ENCODE data around the gene KIF5A. TPM values are rescaled to one million over a fixed set of nuclear protein-coding genes. Genes with fewer than 3 reads are reported as not detected.

KIF5A gene
- total and polyA plus RNA-seq, 2 of the 4 experiments (the other 2 are of a cell fraction): 0.15 to 0.18 TPM

- no peaks in the 10 kb centered on the region for H3K36me3 ChIP-seq (ENCODE audit: control insufficient read depth, insufficient read depth, low read length)
- H2BK120ac ChIP-seq (ENCODE audit: low read depth, low read length): no peak overlapping the region
- H3K9ac ChIP-seq (ENCODE audit: low read depth, low read length): no peak overlapping the region
- no peak overlapping the region for H4K5ac ChIP-seq (ENCODE audit: low read depth, low read length)
- no peak overlapping the region for H3K4ac ChIP-seq (ENCODE audit: low read depth, low read length)
- H4K20me1 ChIP-seq (ENCODE audit: insufficient read depth, low read length): no peaks in the 10 kb centered on the region
- H3K4me3 ChIP-seq (ENCODE audit: insufficient read depth, low read depth, low read length): no peak overlapping the region
- ChIA-PET POLR2A (ENCODE audit: unreplicated experiment) (interaction anchor here (0.6 kb wide), 1 partner anchor 56 kb away, joined by 3 read pairs; no protein-coding TSS in a partner anchor), CTCF (interaction anchor here (0.7 to 2.0 kb wide), 4 partner anchors 10 to 49 kb away, joined by 3 to 11 read pairs (median 6); partner anchors contain the start of gene B4GALNT1)
- H3K18ac ChIP-seq (ENCODE audit: low read depth, low read length): no peak overlapping the region
- no peaks in the 10 kb centered on the region for H3K79me1 ChIP-seq (ENCODE audit: low read depth in 1 of 2, low read length in 2 of 2)
- intact Hi-C loops (cut with micrococcal nuclease): loop anchor here (5.0 kb wide), 1 partner anchor 153 kb away; the partner anchor contains the start of gene AGAP2
- ATAC-seq (ENCODE audit: low read depth) (no peak), DNase-seq (no peak)
- H3K9me1 ChIP-seq (ENCODE audit: insufficient read depth, low read length): no peaks in the 10 kb centered on the region
- no peak overlapping the region for H4K91ac ChIP-seq (ENCODE audit: insufficient read depth, low read depth, low read length)
- H2BK15ac ChIP-seq (ENCODE audit: low read depth, low read length): no peak overlapping the region
- no peak overlapping the region for H2AK9ac ChIP-seq (replicated peaks; ENCODE audit: low read depth, low read length, poor library complexity)
- no peak overlapping the region for H2AFZ ChIP-seq (replicated peaks; ENCODE audit: low read length, poor library complexity)
- no peak for TF ChIP-seq MAFK (IDR thresholded peaks at IDR 0.05; ENCODE audit: low read depth, low read length)
- no peak for TF ChIP-seq RCOR1 (IDR thresholded peaks at IDR 0.05; ENCODE audit: insufficient replicate concordance, low read length)
- TF ChIP-seq RFX5 (IDR thresholded peaks at IDR 0.05; ENCODE audit: low read depth, low read length): no peak
- no peak for TF ChIP-seq MXI1 (IDR thresholded peaks at IDR 0.05; ENCODE audit: borderline replicate concordance, low read depth, low read length)
- TF ChIP-seq POLR2A (IDR thresholded peaks at IDR 0.05; ENCODE audit: low read depth, low read length): no peak
- TF ChIP-seq ELK1 (IDR thresholded peaks at IDR 0.05; ENCODE audit: borderline replicate concordance, low read depth, low read length): no peak
- TF ChIP-seq NFE2L2 (IDR thresholded peaks at IDR 0.05; ENCODE audit: low read depth, low read length): no peak
- TF ChIP-seq FOS (IDR thresholded peaks at IDR 0.05; ENCODE audit: low read depth, low read length): no peak
- TF ChIP-seq CEBPB (IDR thresholded peaks at IDR 0.05; ENCODE audit: low read depth, low read length): no peak
- no peak for TF ChIP-seq CTCF (conservative IDR thresholded peaks at IDR 0.05; ENCODE audit: low read depth, low read length)
- no peak for TF ChIP-seq BHLHE40 (IDR thresholded peaks at IDR 0.05; ENCODE audit: low read depth, low read length)
- TF ChIP-seq RAD21 (IDR thresholded peaks at IDR 0.05; ENCODE audit: low read length): no peak
- TF ChIP-seq MAZ (IDR thresholded peaks at IDR 0.05; ENCODE audit: borderline replicate concordance, low read depth, low read length): no peak
- TF ChIP-seq CHD1 (IDR thresholded peaks at IDR 0.05; ENCODE audit: low read depth, low read length): no peak
- no peak for TF ChIP-seq SMC3 (IDR thresholded peaks at IDR 0.05; ENCODE audit: low read depth, low read length)
- TF ChIP-seq USF2 (IDR thresholded peaks at IDR 0.05; ENCODE audit: low read depth, low read length): no peak
- in situ Hi-C loops (cut with MboI; ENCODE audit: low sequenced_read_pairs): loop anchor here (5.0 to 10.0 kb wide), 2 partner anchors 38 to 150 kb away; partner anchors contain the start of gene AGAP2
- H3K27ac ChIP-seq (ENCODE audit: insufficient read depth, low read length): no peak overlapping the region
- H4K8ac ChIP-seq (ENCODE audit: low read depth in 2 of 2, low read length in 2 of 2): no peak overlapping the region
- H3K23ac ChIP-seq (ENCODE audit: low read depth, low read length): no peak overlapping the region
- no peak overlapping the region for H2BK20ac ChIP-seq (ENCODE audit: low read depth, low read length)
- H2AK5ac ChIP-seq (ENCODE audit: low read depth, low read length): no peak overlapping the region
- dilution Hi-C loops (cut with HindIII; ENCODE audit: low sequenced_read_pairs, unreplicated experiment): no loop called here
- no peak overlapping the region for H2BK5ac ChIP-seq (ENCODE audit: low read depth, low read length, poor library complexity, severe bottlenecking)
- no peak overlapping the region for H3K4me2 ChIP-seq (ENCODE audit: low read depth, low read length)
- H3K56ac ChIP-seq (ENCODE audit: extremely low read depth, insufficient read depth, low read length): no peak overlapping the region
- H3K9me3 ChIP-seq (ENCODE audit: control insufficient read depth, insufficient read depth, low read length): no peaks in the 10 kb centered on the region
- no peaks in the 10 kb centered on the region for H3K4me1 ChIP-seq (ENCODE audit: control insufficient read depth, insufficient read depth, low read length)
- no TSS peak for BruUV-seq (replicated peaks)
- H3K27me3 ChIP-seq (ENCODE audit: control insufficient read depth, insufficient read depth, low read length): peaks cover 36% of the 10 kb centered on the region
- H3K14ac ChIP-seq (replicated peaks; ENCODE audit: low read depth, low read length): no peak overlapping the region
These were observed 34.8 kb downstream of the KIF5A start for GRCh38 chr12:57584690-57585089.
